MM.1S (cell line): ENCODE data around the gene GGA2.

ENCODE experiments used
- CTCF ChIP-seq: fragments of 300-600 bp; sonication (generic); IDR thresholded peaks from 2 replicates; pipeline ENCODE4 v1.5.1; 2016; ENCODE audit warnings: antibody characterized with exemption, low read length, mixed read lengths
- EZH2 ChIP-seq: fragments of 300-600 bp; sonication (generic); optimal IDR thresholded peaks from 2 replicates; pipeline ENCODE3; 2017; ENCODE audit warnings: low read depth, mild to moderate bottlenecking, antibody characterized with exemption, low read length, mixed read lengths

GRCh38 chr16:23486480-23486879 is 23.8 kb downstream of the GGA2 start:
- TF ChIP-seq CTCF (no peak), EZH2 (no peak)
